Kidney (tissue), 14 donors: ENCODE results near the gene CD70. TPM values are rescaled to one million over a fixed set of nuclear protein-coding genes. Genes with fewer than 3 reads are reported as not detected.

ENCODE experiments used
- DNase-seq, 5 donors: peaks; one replicate each; pipeline ENCODE4 v3.0.0-alpha.2; 2013 to 2020
- FAIRE-seq: peaks from 2 replicates; lab custom pipeline; 2012; peaks lifted over from hg19 to GRCh38; lab: Jason Lieb, UNC
- H3K27ac ChIP-seq, 2 donors: one replicate each; pipeline ENCODE4 v1.7.0; 2013; ENCODE audit warnings: low read depth in 2 of 2, low read length in 2 of 2, inconsistent platforms in 1 of 2
- H3K27me3 ChIP-seq: one replicate; pipeline ENCODE4 v1.7.1; 2013; ENCODE audit warnings: low read length, inconsistent platforms; ENCODE audit not compliant: control insufficient read depth, insufficient read depth
- H3K36me3 ChIP-seq, 3 donors: one replicate each; pipeline versions ENCODE4 v1.7.0 to v1.7.1; 2013; ENCODE audit warnings: low read length in 3 of 3, control low read depth in 1 of 3, inconsistent platforms in 1 of 3; ENCODE audit not compliant: insufficient read depth in 3 of 3, control insufficient read depth in 2 of 3
- H3K4me1 ChIP-seq, 3 donors: one replicate each; pipeline versions ENCODE4 v1.7.0 to v1.7.1; 2013; ENCODE audit warnings: low read length in 3 of 3, inconsistent platforms in 1 of 3, low read depth in 1 of 3; ENCODE audit not compliant: control insufficient read depth in 2 of 3, insufficient read depth in 2 of 3
- H3K4me3 ChIP-seq, 3 donors: one replicate each; pipeline versions ENCODE4 v1.7.0 to v1.8.1; 2013; ENCODE audit warnings: low read length in 3 of 3, control low read depth in 1 of 3, inconsistent platforms in 1 of 3
- H3K9ac ChIP-seq, 3 donors: one replicate each; pipeline versions ENCODE4 v1.7.0 to v1.7.1; 2013; ENCODE audit warnings: low read length in 3 of 3, control low read depth in 1 of 3, inconsistent platforms in 1 of 3
- H3K9me3 ChIP-seq, 3 donors: one replicate each; pipeline versions ENCODE4 v1.7.0 to v1.7.1; 2013; ENCODE audit warnings: low read length in 3 of 3, control low read depth in 1 of 3, inconsistent platforms in 1 of 3; ENCODE audit not compliant: control insufficient read depth in 2 of 3, insufficient read depth in 1 of 3
- intact Hi-C: fragments of 100-400 bp; cut with DNase I; formaldehyde crosslinking; loops from one replicate; pipeline ENCODE4 v1.11.1; 2022
- polyA plus RNA-seq: library from polyadenylated mRNA; stranded (reverse); fragments of 350-450 nt; fragmentation: Illumina TruSeq; extraction: RNeasy Lipid Tissue Mini Kit (QIAGEN cat#74804); gene quantifications from one replicate; pipeline ENCODE4 v1.2.3, GENCODE V29; 2014; ENCODE audit warnings: low read depth, low replicate concordance; ENCODE audit not compliant: insufficient read depth
- total RNA-seq: library from RNA; stranded (reverse); fragmentation: NEBNext Ultra II Directional; extraction: Animal tissue kit (Norgen Biotek cat#: 25700); gene quantifications from one replicate; pipeline ENCODE4 v1.2.1, GENCODE V29; 2021
- TF ChIP-seq, protein P1 (sequence below): IDR thresholded peaks from 3 replicates; pipeline ENCODE4 v1.5.1; 2012; ENCODE audit warnings: mild to moderate bottlenecking, moderate library complexity, borderline replicate concordance; ENCODE audit not compliant: insufficient read depth; ENCODE audit errors: extremely low read depth
- donor health status: control.
- donor health status: control.
- donor health status: control.
- donor health status: control.
- donor health status: control.
- donor health status: DM: yes; HTN: yes; CAD: no.
- donor health status: Normal renal cell carcinoma (clear cell type).

The CD70 gene
- total and polyA plus RNA-seq, 2 donors from 2014 or later = 0.76 TPM; not detected in 1

DNA sequence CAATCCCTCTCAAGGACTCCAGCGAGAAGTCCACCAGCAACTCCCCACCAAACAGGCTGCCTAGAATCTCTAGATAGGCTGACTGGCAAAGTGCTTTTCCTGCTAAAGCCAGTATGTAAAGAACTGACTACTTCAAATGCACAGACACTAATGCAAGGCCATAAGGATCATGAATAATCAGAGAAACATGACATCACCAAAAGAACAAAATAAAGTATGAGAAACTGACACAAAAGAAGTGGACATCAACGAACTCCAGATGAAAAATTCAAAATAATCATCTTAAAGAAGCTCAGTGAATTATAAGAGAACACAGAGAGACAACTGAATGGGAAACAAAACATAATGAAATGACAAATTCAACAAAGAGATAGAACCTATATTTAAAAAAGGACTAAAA, 26.4 kb upstream of the CD70 start:
- FAIRE-seq (no peak), DNase-seq (no peak)
- Histone ChIP-seq H3K27me3 (no peaks in the 10 kb centered on the region), H3K4me1 (no peaks in the 10 kb centered on the region), H3K9me3 (peaks cover 0 to 2% (median 0%) of the 10 kb centered on the region in 3 donors), H3K4me3 (no peak overlapping the region), H3K36me3 (no peaks in the 10 kb centered on the region), H3K27ac (no peak overlapping the region), H3K9ac (no peak overlapping the region)
- intact Hi-C loops = no loop called here
- TF ChIP-seq, protein P1, sequence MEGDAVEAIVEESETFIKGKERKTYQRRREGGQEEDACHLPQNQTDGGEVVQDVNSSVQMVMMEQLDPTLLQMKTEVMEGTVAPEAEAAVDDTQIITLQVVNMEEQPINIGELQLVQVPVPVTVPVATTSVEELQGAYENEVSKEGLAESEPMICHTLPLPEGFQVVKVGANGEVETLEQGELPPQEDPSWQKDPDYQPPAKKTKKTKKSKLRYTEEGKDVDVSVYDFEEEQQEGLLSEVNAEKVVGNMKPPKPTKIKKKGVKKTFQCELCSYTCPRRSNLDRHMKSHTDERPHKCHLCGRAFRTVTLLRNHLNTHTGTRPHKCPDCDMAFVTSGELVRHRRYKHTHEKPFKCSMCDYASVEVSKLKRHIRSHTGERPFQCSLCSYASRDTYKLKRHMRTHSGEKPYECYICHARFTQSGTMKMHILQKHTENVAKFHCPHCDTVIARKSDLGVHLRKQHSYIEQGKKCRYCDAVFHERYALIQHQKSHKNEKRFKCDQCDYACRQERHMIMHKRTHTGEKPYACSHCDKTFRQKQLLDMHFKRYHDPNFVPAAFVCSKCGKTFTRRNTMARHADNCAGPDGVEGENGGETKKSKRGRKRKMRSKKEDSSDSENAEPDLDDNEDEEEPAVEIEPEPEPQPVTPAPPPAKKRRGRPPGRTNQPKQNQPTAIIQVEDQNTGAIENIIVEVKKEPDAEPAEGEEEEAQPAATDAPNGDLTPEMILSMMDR = no peak

DNA sequence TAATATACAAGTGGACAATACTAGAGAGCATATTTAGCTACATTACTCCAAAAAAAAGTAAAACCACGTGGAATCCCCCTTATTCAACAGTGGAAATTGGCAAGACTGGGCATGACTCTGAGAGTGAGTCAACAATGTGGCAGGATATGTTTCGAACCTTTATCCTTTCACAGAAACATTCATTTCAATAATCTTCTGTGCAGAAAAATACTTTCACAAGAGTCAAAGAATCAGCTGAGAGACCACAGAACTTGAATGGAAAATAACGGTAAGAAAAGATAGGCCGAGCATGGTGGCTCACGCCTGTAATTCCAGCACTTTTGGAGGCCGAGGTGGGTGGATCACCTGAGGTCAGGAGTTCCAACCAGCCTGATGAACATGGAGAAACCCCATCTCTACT, 25.1 kb upstream of the CD70 start:
- H3K9me3 ChIP-seq = peaks cover 0 to 2% (median 0%) of the 10 kb centered on the region in 3 donors
- no peak overlapping the region for H3K27ac ChIP-seq
- H3K36me3 ChIP-seq = no peaks in the 10 kb centered on the region
- no peak overlapping the region for H3K4me3 ChIP-seq
- no peak for DNase-seq
- intact Hi-C loops = no loop called here
- no peak for FAIRE-seq
- TF ChIP-seq, protein P1 = no peak
- H3K4me1 ChIP-seq = no peaks in the 10 kb centered on the region
- no peaks in the 10 kb centered on the region for H3K27me3 ChIP-seq
- H3K9ac ChIP-seq = no peak overlapping the region

DNA sequence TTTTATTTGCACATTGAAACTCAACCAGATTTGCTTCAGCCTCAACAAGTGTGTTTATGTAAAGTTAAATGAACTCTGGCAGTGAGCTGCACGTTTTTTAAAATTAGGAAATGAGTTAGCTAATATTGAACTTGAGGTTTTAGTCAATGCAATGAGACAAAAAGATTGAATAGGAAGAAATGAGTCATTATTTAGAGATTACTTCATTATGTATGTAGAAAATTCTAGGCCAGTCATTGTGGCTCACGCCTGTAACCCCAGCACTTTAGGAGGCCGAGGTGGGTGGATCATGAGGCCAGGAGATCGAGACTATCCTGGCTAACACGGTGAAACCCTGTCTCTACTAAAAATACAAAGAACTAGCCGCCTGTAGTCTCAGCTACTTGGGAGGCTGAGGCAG, 22.8 kb upstream of the CD70 start:
- Histone ChIP-seq H3K9ac (no peak overlapping the region), H3K36me3 (no peaks in the 10 kb centered on the region), H3K27me3 (no peaks in the 10 kb centered on the region), H3K4me1 (no peaks in the 10 kb centered on the region), H3K27ac (no peak overlapping the region), H3K9me3 (no peaks in the 10 kb centered on the region), H3K4me3 (no peak overlapping the region)
- intact Hi-C loops = no loop called here
- DNase-seq (no peak), FAIRE-seq (no peak)
- TF ChIP-seq, protein P1 = no peak
